Calu3 (cell line): Measurements from ENCODE around the gene CFAP61. TPM values are rescaled to one million over a fixed set of nuclear protein-coding genes. Genes with fewer than 3 reads are reported as not detected.

Experiments used
- BruUV-seq: library from RNA; stranded (reverse); fragments of 400-500 nt; replicated peaks from 2 replicates; lab custom pipeline; 2021; lab: Mats Ljungman, UMichigan
- CTCF ChIA-PET: fragments of 300-600 bp; sonication (Branson Sonifier 250); formaldehyde crosslinking; loops from one replicate; lab custom pipeline; 2022; ENCODE audit warnings: antibody characterized with exemption; lab: Charles Lee
- DNase-seq: peaks from one replicate; pipeline ENCODE4 v3.0.0; 2022
- H3K27ac Mint-ChIP-seq: one replicate; pipeline ENCODE4 v1.8.0; 2022; ENCODE audit warnings: mixed read lengths; ENCODE audit not compliant: unreplicated experiment
- H3K27me3 Mint-ChIP-seq: one replicate; pipeline ENCODE4 v1.8.0; 2022; ENCODE audit warnings: mixed read lengths; ENCODE audit not compliant: unreplicated experiment
- H3K36me3 Mint-ChIP-seq: one replicate; pipeline ENCODE4 v1.8.0; 2022; ENCODE audit warnings: mild to moderate bottlenecking, moderate library complexity, mixed read lengths; ENCODE audit not compliant: insufficient read depth, unreplicated experiment
- H3K4me1 Mint-ChIP-seq: one replicate; pipeline ENCODE4 v1.8.0; 2022; ENCODE audit warnings: mild to moderate bottlenecking, low read depth, mixed read lengths; ENCODE audit not compliant: unreplicated experiment
- H3K4me3 Mint-ChIP-seq: one replicate; pipeline ENCODE4 v1.8.0; 2022; ENCODE audit warnings: mild to moderate bottlenecking, low read depth, moderate library complexity, mixed read lengths; ENCODE audit not compliant: unreplicated experiment
- H3K9me3 Mint-ChIP-seq: one replicate; pipeline ENCODE4 v1.8.0; 2022; ENCODE audit warnings: low read depth, mixed read lengths; ENCODE audit not compliant: unreplicated experiment
- intact Hi-C: fragments of 100-400 bp; cut with micrococcal nuclease; formaldehyde crosslinking; loops from one replicate; pipeline ENCODE4 v1.10.0; 2022; ENCODE audit not compliant: unreplicated experiment
- total RNA-seq: library from RNA; stranded (reverse); gene quantifications from 2 replicates; pipeline ENCODE4 v1.2.3, GENCODE V29; 2022
- TF ChIP-seq, protein P1 (sequence below): fragments of 200-600 bp; IDR thresholded peaks from one replicate; pipeline ENCODE4 v1.8.0; 2022; ENCODE audit warnings: antibody characterized with exemption; ENCODE audit not compliant: unreplicated experiment

CFAP61 gene
- total RNA-seq, 1 experiment from 2014 or later, result not detected

DNA sequence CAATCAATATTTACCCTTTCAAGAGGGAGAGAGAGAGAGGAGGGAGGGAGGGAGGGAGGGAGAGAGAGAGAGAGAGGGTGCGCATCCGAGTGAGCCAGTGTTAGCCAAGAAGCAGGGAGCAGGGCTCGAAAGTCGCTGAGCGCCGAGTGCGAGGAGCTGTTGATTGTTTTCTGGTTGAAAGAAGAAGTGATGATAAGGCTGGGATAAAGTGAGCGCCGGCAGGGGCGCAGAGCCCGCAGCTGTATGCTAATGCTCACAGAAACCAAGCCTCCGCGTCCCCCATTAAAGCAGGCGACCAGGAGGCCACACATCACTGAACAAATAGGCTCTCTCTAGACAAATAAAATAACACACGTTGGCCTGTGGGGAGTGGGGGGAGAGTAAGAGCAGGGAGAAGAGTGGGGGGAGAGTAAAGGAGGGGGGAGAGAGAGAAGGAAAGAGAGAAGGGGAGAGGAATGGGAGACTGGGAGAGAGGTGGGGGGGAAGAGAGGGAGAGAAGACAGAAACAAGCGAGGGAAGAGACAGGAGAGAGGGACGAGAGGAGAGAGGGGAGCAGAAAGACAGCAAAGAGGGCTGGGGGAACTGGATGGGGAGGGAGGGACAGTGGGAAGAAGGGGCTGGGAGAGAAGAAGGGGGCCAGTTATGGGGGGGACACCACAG, 310.6 kb downstream of the CFAP61 start:
- Mint-ChIP-seq H3K36me3 (no peaks in the 10 kb centered on the region), H3K4me1 (no peaks in the 10 kb centered on the region), H3K27ac (no peak overlapping the region), H3K4me3 (no peak overlapping the region), H3K9me3 (no peaks in the 10 kb centered on the region), H3K27me3 (peaks cover 21% of the 10 kb centered on the region)
- no TSS peak for BruUV-seq
- intact Hi-C loops, result loop anchor here (10.0 kb wide), 1 partner anchor 278 kb away; no protein-coding TSS in a partner anchor
- CTCF ChIA-PET, result no interaction called here
- no peak for DNase-seq
- TF ChIP-seq, protein P1, sequence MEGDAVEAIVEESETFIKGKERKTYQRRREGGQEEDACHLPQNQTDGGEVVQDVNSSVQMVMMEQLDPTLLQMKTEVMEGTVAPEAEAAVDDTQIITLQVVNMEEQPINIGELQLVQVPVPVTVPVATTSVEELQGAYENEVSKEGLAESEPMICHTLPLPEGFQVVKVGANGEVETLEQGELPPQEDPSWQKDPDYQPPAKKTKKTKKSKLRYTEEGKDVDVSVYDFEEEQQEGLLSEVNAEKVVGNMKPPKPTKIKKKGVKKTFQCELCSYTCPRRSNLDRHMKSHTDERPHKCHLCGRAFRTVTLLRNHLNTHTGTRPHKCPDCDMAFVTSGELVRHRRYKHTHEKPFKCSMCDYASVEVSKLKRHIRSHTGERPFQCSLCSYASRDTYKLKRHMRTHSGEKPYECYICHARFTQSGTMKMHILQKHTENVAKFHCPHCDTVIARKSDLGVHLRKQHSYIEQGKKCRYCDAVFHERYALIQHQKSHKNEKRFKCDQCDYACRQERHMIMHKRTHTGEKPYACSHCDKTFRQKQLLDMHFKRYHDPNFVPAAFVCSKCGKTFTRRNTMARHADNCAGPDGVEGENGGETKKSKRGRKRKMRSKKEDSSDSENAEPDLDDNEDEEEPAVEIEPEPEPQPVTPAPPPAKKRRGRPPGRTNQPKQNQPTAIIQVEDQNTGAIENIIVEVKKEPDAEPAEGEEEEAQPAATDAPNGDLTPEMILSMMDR, result no peak

DNA sequence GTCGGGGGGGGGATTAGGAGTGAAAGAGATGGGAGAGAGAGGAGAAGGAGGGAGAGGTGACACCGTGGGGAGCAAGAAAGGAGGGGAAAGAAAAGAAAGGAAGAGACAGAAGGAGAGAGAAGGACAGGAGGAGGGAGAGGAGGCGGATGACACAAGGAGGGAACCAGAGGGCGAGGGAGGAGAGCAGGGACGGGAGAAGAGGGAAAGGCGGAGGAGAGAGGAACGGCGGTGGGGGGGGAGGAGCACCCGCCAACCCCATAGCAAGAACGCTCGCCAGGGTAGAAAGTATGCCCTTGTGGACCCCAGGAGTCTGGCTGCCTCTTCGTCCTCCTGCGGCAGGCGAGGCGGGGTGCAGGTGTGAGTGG, 311.1 kb downstream of the CFAP61 start:
- TF ChIP-seq, protein P1, result no peak
- no peaks in the 10 kb centered on the region for H3K36me3 Mint-ChIP-seq
- no peak overlapping the region for H3K27ac Mint-ChIP-seq
- DNase-seq, result no peak
- no peaks in the 10 kb centered on the region for H3K4me1 Mint-ChIP-seq
- intact Hi-C loops, result loop anchor here (10.0 kb wide), 1 partner anchor 279 kb away; no protein-coding TSS in a partner anchor
- H3K9me3 Mint-ChIP-seq, result no peaks in the 10 kb centered on the region
- no TSS peak for BruUV-seq
- peaks cover 21% of the 10 kb centered on the region for H3K27me3 Mint-ChIP-seq
- H3K4me3 Mint-ChIP-seq, result no peak overlapping the region
- CTCF ChIA-PET, result no interaction called here

DNA sequence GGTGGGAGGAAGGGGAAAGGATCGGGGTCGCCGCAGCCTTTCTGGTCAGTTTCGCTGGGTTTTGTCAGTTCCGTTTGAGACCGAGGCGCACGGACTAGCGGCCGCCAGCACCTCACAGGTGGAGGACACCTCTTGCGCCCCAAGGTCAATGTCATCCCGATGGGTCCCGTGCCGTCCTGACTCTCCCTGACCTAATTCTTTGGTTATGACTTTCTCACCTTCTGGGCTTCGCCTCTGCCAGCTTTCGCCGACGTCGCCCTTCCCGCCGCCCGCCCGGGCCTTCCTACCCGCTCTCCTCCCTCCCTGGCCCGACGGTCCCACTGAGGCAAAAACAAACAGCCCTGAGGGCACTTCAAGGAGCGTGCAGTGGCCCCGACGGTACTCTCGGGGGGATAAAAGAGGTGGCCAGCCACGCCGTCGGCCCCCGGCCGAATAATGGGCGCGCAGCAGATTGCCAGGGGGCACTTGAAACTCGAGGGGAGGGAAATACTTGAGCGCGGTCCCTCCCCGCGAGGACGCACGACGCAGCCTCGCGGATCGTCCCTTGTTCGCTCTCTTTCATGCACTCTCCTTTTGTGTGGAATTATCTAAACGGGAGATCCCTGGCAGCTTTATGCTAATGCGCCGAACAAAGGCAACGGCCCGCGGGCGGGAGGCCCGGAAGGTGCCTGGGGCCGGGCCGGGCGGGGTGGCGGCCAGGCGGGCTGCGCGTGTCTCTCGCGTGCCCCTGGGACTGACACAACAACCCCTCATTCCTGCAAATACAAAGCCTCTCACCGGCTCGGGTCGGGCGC, 311.7 kb downstream of the CFAP61 start:
- TF ChIP-seq, protein P1, result no peak
- no TSS peak for BruUV-seq
- Mint-ChIP-seq H3K4me3 (no peak overlapping the region), H3K4me1 (no peaks in the 10 kb centered on the region), H3K9me3 (no peaks in the 10 kb centered on the region), H3K27me3 (peaks cover 21% of the 10 kb centered on the region), H3K27ac (no peak overlapping the region), H3K36me3 (no peaks in the 10 kb centered on the region)
- DNase-seq, result no peak
- CTCF ChIA-PET, result no interaction called here
- intact Hi-C loops, result loop anchor here (10.0 kb wide), 1 partner anchor 279 kb away; no protein-coding TSS in a partner anchor

DNA sequence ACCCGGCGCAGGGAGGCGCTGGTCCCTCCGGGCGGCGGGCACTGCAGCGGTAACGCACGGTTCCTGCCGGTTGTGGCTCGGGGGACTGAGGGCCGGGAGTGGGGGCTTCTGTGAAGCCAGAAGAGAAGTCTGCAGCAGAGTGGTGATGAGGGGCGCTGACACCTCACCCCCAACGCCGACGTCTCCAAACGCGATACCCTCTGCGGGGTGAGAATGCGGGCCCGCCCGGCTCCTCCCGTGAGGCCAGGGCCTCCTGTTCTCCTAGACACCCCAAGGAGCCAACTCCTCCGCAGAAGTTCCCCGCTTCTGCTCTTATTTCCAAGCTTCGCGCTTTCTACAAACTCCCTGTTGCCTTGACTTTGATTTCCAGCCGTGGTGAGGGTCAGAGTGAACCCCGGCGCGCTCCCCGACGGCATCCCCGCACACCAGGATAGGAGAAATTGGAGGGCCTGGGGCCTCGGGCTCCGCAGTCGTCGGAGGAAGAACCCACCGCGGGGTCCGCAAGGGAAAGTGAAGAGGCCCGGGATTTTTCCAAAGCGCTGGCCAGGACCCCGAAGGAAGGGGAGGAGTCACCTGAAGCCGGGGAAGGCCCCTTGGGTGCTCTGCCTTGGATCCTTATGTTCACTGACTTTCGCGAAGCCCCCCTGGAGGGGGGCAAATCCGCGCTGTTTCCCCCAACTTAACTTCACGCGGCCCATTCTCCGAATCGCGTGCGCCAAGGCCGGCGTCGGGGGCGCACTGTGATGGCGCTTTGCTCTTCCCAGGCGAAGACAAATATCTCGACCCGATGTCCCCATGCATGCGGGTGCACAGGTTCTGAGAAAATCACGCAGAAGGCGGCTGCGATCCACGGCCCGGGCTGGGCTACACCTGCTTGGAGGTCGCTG, 312.5 kb downstream of the CFAP61 start:
- no TSS peak for BruUV-seq
- Mint-ChIP-seq H3K4me1 (no peaks in the 10 kb centered on the region), H3K36me3 (no peaks in the 10 kb centered on the region), H3K4me3 (no peak overlapping the region), H3K27ac (no peak overlapping the region), H3K9me3 (no peaks in the 10 kb centered on the region), H3K27me3 (peaks cover 21% of the 10 kb centered on the region)
- DNase-seq, result no peak
- TF ChIP-seq, protein P1, result no peak
- CTCF ChIA-PET, result no interaction called here
- intact Hi-C loops, result loop anchor here (10.0 kb wide), 1 partner anchor 280 kb away; no protein-coding TSS in a partner anchor
